Natural killer cell (primary cell): ENCODE measurements around the gene TMEM94. TPM values are rescaled to one million over a fixed set of nuclear protein-coding genes. Genes with fewer than 3 reads are reported as not detected.

Experiments
- ATAC-seq, 3 donors: fragments of 150-1000 bp in 2 of 3; fragments of 200-7000 bp in 1 of 3; cut with Tn5 transposase; 1 replicate in 1 of 3; 2 replicates in 2 of 3; pipeline ENCODE4 v1.10.0; 2021; ENCODE audit warnings: mild to moderate bottlenecking in 2 of 3, moderate library complexity in 2 of 3
- DNase-seq, 2 donors: peaks; one replicate each; pipeline versions ENCODE4 v3.0.0 to v3.0.0-alpha.2; 2013 to 2021; ENCODE audit warnings: mixed read lengths in 1 of 2
- H3K27ac ChIP-seq: one replicate; pipeline ENCODE4 v1.5.1; 2013; ENCODE audit warnings: mild to moderate bottlenecking, low read length
- H3K27me3 ChIP-seq: one replicate; pipeline ENCODE4 v1.6.1; 2013; ENCODE audit warnings: low read length; ENCODE audit not compliant: control insufficient read depth, insufficient read depth
- H3K36me3 ChIP-seq: one replicate; pipeline ENCODE4 v1.6.1; 2013; ENCODE audit warnings: low read length; ENCODE audit not compliant: control insufficient read depth, insufficient read depth
- H3K4me1 ChIP-seq: one replicate; pipeline ENCODE4 v1.6.1; 2013; ENCODE audit warnings: low read length; ENCODE audit not compliant: control insufficient read depth, insufficient read depth
- H3K4me3 ChIP-seq: one replicate; pipeline ENCODE4 v1.5.1; 2013; ENCODE audit warnings: low read length
- H3K9me3 ChIP-seq: one replicate; pipeline ENCODE4 v1.6.1; 2013; ENCODE audit warnings: low read length; ENCODE audit not compliant: control insufficient read depth, insufficient read depth
- H3K27ac Mint-ChIP-seq, 2 donors: one replicate each; pipeline ENCODE4 v1.8.0; 2022; ENCODE audit warnings: mild to moderate bottlenecking in 2 of 2, mixed read lengths in 2 of 2, moderate library complexity in 1 of 2
- H3K27me3 Mint-ChIP-seq, 2 donors: one replicate each; pipeline ENCODE4 v1.8.0; 2022; ENCODE audit warnings: low read depth in 2 of 2, mixed read lengths in 2 of 2
- H3K36me3 Mint-ChIP-seq: one replicate; pipeline ENCODE4 v1.8.0; 2022; ENCODE audit warnings: mixed read lengths
- H3K4me1 Mint-ChIP-seq, 2 donors: one replicate each; pipeline ENCODE4 v1.8.0; 2022; ENCODE audit warnings: mixed read lengths in 2 of 2
- H3K4me3 Mint-ChIP-seq: one replicate; pipeline ENCODE4 v1.8.0; 2022; ENCODE audit warnings: mild to moderate bottlenecking, moderate library complexity, mixed read lengths
- H3K9me3 Mint-ChIP-seq, 2 donors: one replicate each; pipeline ENCODE4 v1.8.0; 2022; ENCODE audit warnings: mixed read lengths in 2 of 2
- CTCF ChIP-seq: fragments of 200-600 bp; IDR thresholded peaks from one replicate; pipeline ENCODE4 v1.8.0; 2022; ENCODE audit warnings: antibody characterized with exemption
- WGBS: methylation state at CpG from one replicate; pipeline ENCODE4 v1.1.7; 2013; ENCODE audit warnings: missing lambda C conversion rate; ENCODE audit not compliant: insufficient coverage; 5-methylcytosine and 5-hydroxymethylcytosine counted together
- intact Hi-C: fragments of 100-400 bp; cut with micrococcal nuclease; formaldehyde crosslinking; loops from one replicate; pipeline ENCODE4 v1.14.2; 2022
- total RNA-seq, 4 donors: library from RNA; stranded (reverse); fragments of 120-200 nt in 1 of 4; gene quantifications; one replicate each; pipeline versions ENCODE4 v1.2.3 to v1.2.4, GENCODE V29; 2013 to 2022

TMEM94 gene
- total RNA-seq, 3 donors from 2014 or later (not counting 1 experiment from before 2014, with no cell fraction given): 84.4 to 142 (median 104) TPM

GRCh38 chr17:75515496-75516254 is 59.2 kb downstream of the TMEM94 start, which contains the start of gene CASKIN2:
Gene CASKIN2 (minus strand): TSS chr17:75515537. CDS start chr17:75513804, 1,733 bp downstream.
- under 1% methylated on average over 78 of the region's 78 CpGs for WGBS
- Mint-ChIP-seq H3K9me3 (no peaks in the 10 kb centered on the region), H3K4me1 (peaks cover 19 to 23% of the 10 kb centered on the region in 2 donors), H3K27ac (peak within 1 kb of the TSS in 1 of 2 donors; percentile 88), H3K27me3 (no peaks in the 10 kb centered on the region), H3K4me3 (peak within 1 kb of the TSS; percentile 80), H3K36me3 (no peaks in the 10 kb centered on the region)
- DNase-seq (peak; percentile 72 to 89), ATAC-seq (peak; percentile 64 to 83 (median 67))
- intact Hi-C loops: loop anchor here (1.0 to 5.0 kb wide), 4 partner anchors 10 to 228 kb away; partner anchors contain the start of genes LLGL2, MYO15B and SLC25A19
- H3K9me3 ChIP-seq: no peaks in the 10 kb centered on the region
- TF ChIP-seq CTCF: peak; percentile 93
- H3K27me3 ChIP-seq: no peaks in the 10 kb centered on the region
- peak within 1 kb of the TSS; percentile 83 for H3K4me3 ChIP-seq
- H3K27ac ChIP-seq: no peak within 1 kb of the TSS
- H3K36me3 ChIP-seq: peaks cover 12% of the 10 kb centered on the region
- H3K4me1 ChIP-seq: peaks cover 40% of the 10 kb centered on the region

- peak within 1 kb of the TSS; percentile 88 to 94 for H3K27ac Mint-ChIP-seq
- peak within 1 kb of the TSS; percentile 86 for H3K4me3 Mint-ChIP-seq
- H3K4me1 Mint-ChIP-seq: peaks cover 19 to 23% of the 10 kb centered on the region in 2 donors
- no peaks in the 10 kb centered on the region for H3K36me3 Mint-ChIP-seq
- H3K9me3 Mint-ChIP-seq: no peaks in the 10 kb centered on the region
- ATAC-seq (peak; percentile 81 to 95 (median 82)), DNase-seq (peak; percentile 95 to 96)
- no peaks in the 10 kb centered on the region for H3K27me3 ChIP-seq
- intact Hi-C loops: loop anchor here (1.0 to 5.0 kb wide), 4 partner anchors 9 to 229 kb away; partner anchors contain the start of genes LLGL2, MYO15B and SLC25A19
- H3K27me3 Mint-ChIP-seq: no peaks in the 10 kb centered on the region
- TF ChIP-seq CTCF: no peak
- under 1% methylated on average over 45 of the region's 45 CpGs for WGBS
- H3K27ac ChIP-seq: peak within 1 kb of the TSS; percentile 65
- H3K36me3 ChIP-seq: peaks cover 17% of the 10 kb centered on the region
- H3K4me1 ChIP-seq: peaks cover 40% of the 10 kb centered on the region
- no peaks in the 10 kb centered on the region for H3K9me3 ChIP-seq
- H3K4me3 ChIP-seq: peak within 1 kb of the TSS; percentile 83
Observed at GRCh38 chr17:75516255-75516618, 59.8 kb downstream of the TMEM94 start, which contains the start of gene TSEN54. Gene TSEN54 (plus strand): TSS chr17:75516528. CDS start chr17:75516561, 33 bp downstream.

- peaks cover 22% of the 10 kb centered on the region for H3K36me3 ChIP-seq
- intact Hi-C loops: loop anchor here (1.0 to 5.0 kb wide), 4 partner anchors 9 to 229 kb away; partner anchors contain the start of genes LLGL2, MYO15B and SLC25A19
- peaks cover 40% of the 10 kb centered on the region for H3K4me1 ChIP-seq
- TF ChIP-seq CTCF: no peak
- Mint-ChIP-seq H3K27me3 (no peaks in the 10 kb centered on the region), H3K36me3 (no peaks in the 10 kb centered on the region), H3K9me3 (no peaks in the 10 kb centered on the region), H3K27ac (peak overlapping the region; percentile 88 to 94), H3K4me1 (peaks cover 19 to 23% of the 10 kb centered on the region in 2 donors), H3K4me3 (peak overlapping the region; percentile 86)
- no peaks in the 10 kb centered on the region for H3K9me3 ChIP-seq
- H3K4me3 ChIP-seq: peak overlapping the region; percentile 74
- DNase-seq: peak; percentile 42 to 59
- ATAC-seq: peak in 2 of 3 donors; percentile 2 to 7
- peak overlapping the region; percentile 65 for H3K27ac ChIP-seq
- no peaks in the 10 kb centered on the region for H3K27me3 ChIP-seq
- WGBS: under 1% methylated on average over 61 of the region's 65 CpGs
Observed at GRCh38 chr17:75516619-75517296, 60.3 kb downstream of the TMEM94 start.
